ENCODE measurements around the gene ABHD15.

The ABHD15 gene

DNA sequence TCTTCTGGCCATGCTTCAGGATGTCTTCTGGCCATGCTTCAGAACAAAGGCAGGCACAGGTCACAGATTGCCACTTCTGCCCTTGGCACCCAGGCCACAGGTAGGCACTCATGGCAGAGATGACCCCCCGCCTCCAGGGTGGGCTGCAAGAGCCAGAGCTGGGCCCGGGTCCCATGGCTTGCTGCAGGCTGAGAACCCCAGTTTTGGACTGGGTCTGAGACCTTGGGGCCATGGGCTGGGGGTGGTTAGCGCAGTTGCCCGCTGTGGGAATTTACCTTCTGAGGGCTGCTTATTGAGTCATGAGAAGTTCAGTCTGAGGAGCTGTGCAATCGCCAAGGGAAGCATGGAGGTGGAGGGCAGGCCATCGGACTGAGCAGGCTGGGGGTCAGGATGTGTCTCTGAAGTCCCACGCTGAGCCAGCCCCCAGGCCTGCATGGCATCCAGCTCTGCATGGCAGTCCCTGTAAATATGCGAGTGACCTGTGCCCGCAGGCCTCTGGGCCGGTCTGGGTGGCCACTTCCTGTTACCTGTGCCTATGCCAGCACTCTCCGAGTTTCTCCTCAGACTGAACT is 27.8 kb upstream of the ABHD15 start:
- DNase-seq (ENCODE audit: low read depth in 2 of 2) = no peak

GRCh38 chr17:29593591-29594518 is 27.0 kb upstream of the ABHD15 start:
- DNase-seq (ENCODE audit: low read depth in 2 of 2) = no peak

- no peak for DNase-seq (ENCODE audit: low read depth in 2 of 2)
These were observed 26.2 kb upstream of the ABHD15 start, which contains the start of gene ANKRD13B for GRCh38 chr17:29592850-29593551. Gene ANKRD13B (plus strand): TSS chr17:29593132. CDS start chr17:29593622, 490 bp downstream.

- DNase-seq (ENCODE audit: low read depth in 2 of 2) = peak; percentile 83
These were observed 25.1 kb upstream of the ABHD15 start for GRCh38 chr17:29591737-29592608.

- DNase-seq (ENCODE audit: low read depth in 2 of 2) = no peak
These were observed 24.4 kb upstream of the ABHD15 start for GRCh38 chr17:29591146-29591736.

DNA sequence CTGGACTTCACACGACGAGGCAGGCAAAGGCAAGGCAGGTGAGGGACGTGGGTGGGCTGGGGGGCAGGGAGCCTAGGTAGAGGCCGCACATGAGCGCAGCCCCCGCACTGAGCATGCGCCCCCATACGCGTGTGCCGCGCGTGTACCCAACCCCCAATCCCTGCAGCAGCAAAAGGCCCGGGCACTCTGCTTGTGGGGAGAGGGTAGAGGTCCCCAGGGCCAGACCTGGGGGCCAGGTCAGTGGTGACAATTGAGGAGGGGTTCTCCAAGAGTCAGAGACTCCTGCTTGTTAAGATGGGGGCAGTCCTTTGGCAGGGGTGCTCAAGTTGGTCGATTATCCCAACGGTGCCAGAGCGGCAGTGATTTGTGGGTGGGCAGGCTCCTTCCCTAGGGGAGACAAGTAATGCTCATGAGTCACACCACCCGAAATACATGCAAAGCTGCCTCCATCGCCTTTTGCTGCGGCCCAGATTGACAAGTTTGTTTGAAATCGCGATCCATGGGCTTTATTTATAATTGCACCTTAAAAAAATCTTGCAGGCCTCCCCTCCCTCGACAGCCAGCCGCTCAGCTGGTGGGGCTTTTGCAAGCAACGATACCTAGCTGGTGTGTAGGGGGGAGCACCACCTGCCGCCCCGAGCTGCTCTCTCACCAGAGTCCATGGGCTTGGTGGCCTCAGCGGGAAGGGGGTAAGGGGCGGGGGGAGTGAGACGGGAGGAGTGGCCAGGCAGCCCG is 23.7 kb upstream of the ABHD15 start:
- DNase-seq (ENCODE audit: low read depth in 2 of 2) = no peak

DNA sequence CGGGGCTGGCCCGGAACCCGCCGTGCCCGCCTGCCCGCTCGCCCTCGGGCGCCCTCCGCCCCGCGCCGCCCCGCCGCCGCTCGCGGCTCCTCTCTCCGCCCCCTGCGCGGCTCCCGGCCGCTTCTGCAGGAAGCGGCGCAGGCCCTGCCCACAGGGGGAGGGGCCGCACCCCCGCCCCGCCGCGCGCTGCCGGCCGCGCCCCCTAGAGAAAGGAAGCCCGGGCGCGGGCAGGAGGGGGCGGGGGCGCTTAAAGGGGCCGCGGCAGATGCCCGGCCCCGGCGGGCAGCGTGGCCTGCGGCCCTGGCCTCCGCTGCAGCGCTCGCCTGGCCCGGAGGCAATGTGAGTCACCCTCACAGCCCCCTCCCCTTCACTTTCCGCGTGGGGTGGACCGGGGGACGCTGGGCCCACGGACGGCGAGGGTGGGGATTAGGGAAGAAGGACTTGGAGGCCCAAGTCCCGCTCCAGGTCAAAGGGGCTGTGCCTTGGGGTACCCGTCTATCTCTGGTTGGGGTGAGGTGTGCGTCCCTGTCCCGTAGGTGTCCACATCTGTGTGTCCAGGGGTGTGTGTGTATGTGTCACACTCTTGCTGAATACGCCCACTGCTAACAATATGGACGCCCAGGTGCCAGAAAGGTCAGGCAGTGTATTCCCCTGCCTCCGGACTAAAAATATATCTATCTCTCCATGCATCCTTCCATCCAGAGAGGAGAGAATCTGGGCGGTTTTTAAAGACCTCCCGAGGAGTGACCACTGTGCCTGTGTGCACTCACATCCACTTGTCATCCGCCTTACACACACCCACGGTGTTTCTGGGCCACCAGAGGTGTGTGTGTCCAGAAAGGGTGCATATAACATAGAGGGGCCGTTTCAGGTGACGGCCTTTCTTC is 22.9 kb upstream of the ABHD15 start, which contains the start of gene GIT1:
Gene GIT1, minus strand, starts transcription at position 125 of the 887 bp plus-strand sequence. CDS start 270 bp downstream, outside the sequence.
- peak; percentile 76 to 85 for DNase-seq (ENCODE audit: low read depth in 2 of 2)

GRCh38 chr17:29588562-29589411 is 21.9 kb upstream of the ABHD15 start:
- no peak for DNase-seq (ENCODE audit: low read depth in 2 of 2)

GRCh38 chr17:29588017-29588561 is 21.3 kb upstream of the ABHD15 start:
- DNase-seq (ENCODE audit: low read depth in 2 of 2) = no peak

DNA sequence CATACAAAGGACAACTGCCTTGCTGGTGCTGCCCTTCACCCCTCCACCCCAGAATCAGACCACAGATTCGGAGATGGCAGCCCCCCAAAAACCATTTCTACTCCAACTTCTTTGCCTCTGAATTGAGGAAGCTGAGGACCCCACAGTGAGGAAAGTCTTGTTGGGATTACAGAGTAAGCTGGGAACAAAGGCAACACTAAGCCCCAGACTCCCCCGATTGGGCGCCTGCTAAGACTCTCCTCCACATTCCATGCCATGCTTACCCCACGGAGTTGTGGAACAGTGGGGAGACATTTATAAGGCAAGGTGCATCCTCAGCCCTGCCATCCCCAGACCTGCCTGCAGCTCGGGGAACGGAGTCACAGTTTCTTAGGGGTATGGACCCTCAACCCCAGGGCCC is 20.8 kb upstream of the ABHD15 start:
- no peak for DNase-seq (ENCODE audit: low read depth in 2 of 2)

- DNase-seq (ENCODE audit: low read depth in 2 of 2) = no peak
These were observed 20.0 kb upstream of the ABHD15 start for GRCh38 chr17:29586676-29587469.

DNA sequence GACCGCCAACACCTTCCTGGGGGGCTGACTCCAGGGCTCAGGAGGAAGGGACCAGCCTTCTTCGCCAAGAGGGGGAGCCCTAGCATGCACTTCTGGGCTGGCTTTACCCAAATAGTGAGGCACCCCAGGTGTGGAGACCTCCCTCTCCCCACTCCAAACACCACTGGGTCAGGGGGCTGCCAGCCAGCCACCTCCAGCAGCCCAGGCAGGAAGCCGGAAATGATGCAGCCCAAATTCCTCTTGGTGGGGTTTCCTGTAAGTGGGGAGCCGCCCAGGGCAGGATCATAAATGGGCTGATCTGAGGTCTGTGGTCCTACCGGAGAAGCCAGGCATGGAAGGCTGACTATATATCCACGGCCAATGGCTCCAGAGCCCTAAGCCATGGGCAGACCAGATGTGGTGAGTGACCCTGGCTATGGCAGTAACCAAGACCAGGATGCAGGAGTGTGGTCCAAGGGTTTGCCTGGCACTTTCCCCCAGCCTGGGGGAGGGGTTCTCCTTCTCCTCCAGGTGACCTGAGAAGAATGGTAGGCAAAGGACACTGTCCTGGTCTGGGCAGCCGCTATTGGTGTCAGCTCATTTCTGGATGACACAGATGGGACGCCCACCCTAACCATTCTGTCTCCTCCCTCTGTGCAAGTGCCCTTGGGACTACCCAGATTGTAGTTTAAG is 18.4 kb upstream of the ABHD15 start:
- no peak for DNase-seq (ENCODE audit: low read depth in 2 of 2)

GRCh38 chr17:29584452-29585079 is 17.7 kb upstream of the ABHD15 start:
- DNase-seq (ENCODE audit: low read depth in 2 of 2) = no peak

DNA sequence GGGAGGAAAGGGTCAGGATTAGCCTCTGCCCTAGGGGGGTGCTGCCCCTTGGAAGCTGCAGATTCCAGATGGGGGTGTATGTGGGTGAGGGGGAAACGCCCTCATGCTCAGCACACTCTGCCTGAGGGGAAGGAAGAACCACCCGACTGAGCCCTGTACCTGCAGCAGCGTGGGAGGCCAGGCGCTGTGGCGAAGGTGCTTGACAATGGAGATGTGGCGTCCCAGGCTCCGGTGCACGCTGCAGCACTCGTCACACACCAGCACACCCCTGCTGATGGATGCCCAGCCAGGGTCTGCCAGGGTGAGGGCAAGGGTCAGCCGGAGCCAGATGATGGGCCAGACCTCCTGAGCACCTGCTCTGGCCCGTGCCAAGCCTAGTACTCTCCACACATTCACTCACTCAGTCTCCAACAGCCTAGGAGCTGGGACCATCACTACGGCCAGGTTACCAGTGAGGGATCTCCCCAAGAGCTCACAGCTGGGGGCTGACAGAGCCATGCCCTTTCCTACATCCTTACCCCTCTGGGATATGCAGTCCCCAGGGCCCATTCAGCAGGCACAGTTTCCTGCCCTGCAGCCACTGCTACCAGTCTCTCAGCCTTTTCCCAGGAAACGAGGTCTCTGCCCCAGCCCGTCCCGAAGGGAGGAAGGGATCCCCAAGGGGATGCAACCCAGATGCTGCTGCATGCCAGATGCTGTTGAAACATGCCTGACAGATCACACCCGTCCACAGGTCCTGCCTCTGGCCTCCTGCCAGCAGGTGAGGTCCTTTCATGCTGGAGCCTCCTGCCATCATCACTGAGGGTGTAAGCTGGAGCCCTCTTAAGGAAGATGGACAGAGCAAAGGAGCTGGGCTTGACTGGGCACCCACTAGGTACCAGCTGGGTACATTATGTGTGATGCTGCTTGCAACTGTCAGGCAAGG is 16.7 kb upstream of the ABHD15 start:
- no peak for DNase-seq (ENCODE audit: low read depth in 2 of 2)

- DNase-seq (ENCODE audit: low read depth in 2 of 2) = no peak
These were observed 15.9 kb upstream of the ABHD15 start for GRCh38 chr17:29582772-29583171.
